Adipocyte (in vitro differentiated cells): ENCODE results near the gene TSSK2.
"Not testable (repeated sequence)": the region's sequence is repeated elsewhere in the genome, so short reads cannot be mapped to it uniquely, and the experiment has no call there.

ENCODE experiments used
- DNase-seq: peaks from one replicate; pipeline ENCODE4 v3.0.0-alpha.2; 2015; ENCODE audit warnings: low read depth
- H3K27me3 ChIP-seq: replicated peaks from 2 replicates; pipeline ENCODE4 v1.7.0; 2013; ENCODE audit warnings: mild to moderate bottlenecking, low read length, moderate library complexity; ENCODE audit not compliant: control insufficient read depth, insufficient read depth
- H3K36me3 ChIP-seq: 2 replicates; pipeline ENCODE4 v1.7.0; 2013; ENCODE audit warnings: low read length, mild to moderate bottlenecking, moderate library complexity; ENCODE audit not compliant: control insufficient read depth, insufficient read depth, severe bottlenecking
- H3K4me1 ChIP-seq: 2 replicates; pipeline ENCODE4 v1.7.0; 2013; ENCODE audit warnings: mild to moderate bottlenecking, low read length, moderate library complexity; ENCODE audit not compliant: control insufficient read depth, insufficient read depth
- H3K4me3 ChIP-seq: 2 replicates; pipeline ENCODE4 v1.7.0; 2013; ENCODE audit warnings: mild to moderate bottlenecking, low read length, moderate library complexity
- H3K9ac ChIP-seq: 2 replicates; pipeline ENCODE4 v1.7.0; 2013; ENCODE audit warnings: mild to moderate bottlenecking, low read length, moderate library complexity
- H3K9me3 ChIP-seq: 2 replicates; pipeline ENCODE4 v1.7.0; 2013; ENCODE audit warnings: mild to moderate bottlenecking, low read length, moderate library complexity; ENCODE audit not compliant: control insufficient read depth

The TSSK2 gene

DNA sequence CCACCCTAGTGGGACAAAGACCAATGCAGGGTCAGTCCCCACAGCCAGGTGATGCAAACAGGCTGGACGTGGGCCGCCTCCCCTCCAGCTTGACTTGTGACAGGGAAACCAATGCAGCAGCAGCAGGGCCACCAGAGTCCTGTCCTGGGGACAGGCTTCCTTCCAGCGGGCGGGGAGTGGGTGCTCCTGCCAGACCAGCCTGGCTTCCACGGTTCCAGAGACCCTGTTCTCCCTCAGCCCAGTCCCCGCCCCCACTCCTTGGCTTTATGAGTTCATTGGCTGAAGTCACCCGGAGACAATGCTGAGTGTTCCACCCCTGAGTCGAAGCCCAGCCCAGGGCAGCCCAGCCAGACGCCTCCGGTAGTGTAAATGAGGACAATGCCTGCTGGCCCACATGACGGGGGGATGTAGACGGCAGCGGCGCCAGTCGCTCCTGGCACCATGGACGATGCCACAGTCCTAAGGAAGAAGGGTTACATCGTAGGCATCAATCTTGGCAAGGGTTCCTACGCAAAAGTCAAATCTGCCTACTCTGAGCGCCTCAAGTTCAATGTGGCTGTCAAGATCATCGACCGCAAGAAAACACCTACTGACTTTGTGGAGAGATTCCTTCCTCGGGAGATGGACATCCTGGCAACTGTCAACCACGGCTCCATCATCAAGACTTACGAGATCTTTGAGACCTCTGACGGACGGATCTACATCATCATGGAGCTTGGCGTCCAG lies at the start of gene TSSK2:
TSS of gene TSSK2 (plus strand) at position 350 of the 726 bp plus-strand sequence. CDS start at position 442, 92 bp downstream.
- Histone ChIP-seq H3K9me3 (no peaks in the 10 kb centered on the region), H3K27me3 (peaks cover 10% of the 10 kb centered on the region), H3K4me3 (no peak within 1 kb of the TSS)

DNA sequence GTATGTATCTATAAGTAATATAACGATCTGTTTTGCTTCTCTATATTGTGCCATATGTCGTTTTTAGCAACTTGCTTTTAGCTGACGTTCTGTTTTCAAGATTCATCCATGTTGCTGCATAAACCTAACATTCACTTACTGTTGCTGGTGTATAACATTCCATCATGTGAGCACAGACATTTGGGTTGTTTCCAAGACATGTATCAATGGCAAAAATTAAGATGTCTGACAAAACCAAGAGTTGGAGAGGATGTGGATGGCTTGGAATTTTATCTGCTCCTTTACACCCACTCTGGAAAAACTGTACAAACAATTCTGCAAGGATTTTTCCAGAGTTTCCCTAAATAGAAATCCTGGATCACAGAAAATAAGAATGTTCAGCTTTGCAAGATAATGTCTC lies 49.8 kb upstream of the TSSK2 start:
- Histone ChIP-seq H3K4me3 (no peak overlapping the region), H3K36me3 (peaks cover 29% of the 10 kb centered on the region), H3K9me3 (no peaks in the 10 kb centered on the region), H3K9ac (no peak overlapping the region), H3K27me3 (no peaks in the 10 kb centered on the region), H3K4me1 (peaks cover 12% of the 10 kb centered on the region)
- DNase-seq, result no peak

More for the DNA sequence above, at the start of gene TSSK2:
- Histone ChIP-seq H3K4me1 (no peaks in the 10 kb centered on the region), H3K9ac (no peak within 1 kb of the TSS), H3K36me3 (peaks cover 30% of the 10 kb centered on the region)
- no peak for DNase-seq

DNA sequence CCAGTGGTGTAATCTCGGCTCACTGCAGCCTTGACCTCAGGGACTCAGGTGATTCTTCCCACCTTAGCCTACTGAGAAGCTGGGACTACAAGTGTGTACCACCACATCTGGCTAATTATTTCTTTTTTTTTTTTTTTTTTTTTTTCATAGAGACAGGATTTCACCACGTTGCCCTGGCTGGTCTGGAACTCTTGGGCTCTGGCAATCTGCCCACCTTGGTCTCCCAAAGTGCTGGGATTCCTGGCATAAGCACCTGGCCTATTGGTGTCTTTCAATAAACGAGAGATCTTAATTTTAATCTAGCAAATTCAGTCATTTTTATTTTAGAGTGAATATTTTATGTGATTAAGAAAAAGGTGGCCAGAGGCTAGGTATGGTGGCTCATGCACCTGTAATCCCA lies 49.0 kb upstream of the TSSK2 start:
- no peak for DNase-seq
- Histone ChIP-seq H3K9me3 (no peaks in the 10 kb centered on the region), H3K9ac (no peak overlapping the region), H3K4me1 (peaks cover 19% of the 10 kb centered on the region), H3K36me3 (peaks cover 33% of the 10 kb centered on the region), H3K4me3 (no peak overlapping the region), H3K27me3 (no peaks in the 10 kb centered on the region)

DNA sequence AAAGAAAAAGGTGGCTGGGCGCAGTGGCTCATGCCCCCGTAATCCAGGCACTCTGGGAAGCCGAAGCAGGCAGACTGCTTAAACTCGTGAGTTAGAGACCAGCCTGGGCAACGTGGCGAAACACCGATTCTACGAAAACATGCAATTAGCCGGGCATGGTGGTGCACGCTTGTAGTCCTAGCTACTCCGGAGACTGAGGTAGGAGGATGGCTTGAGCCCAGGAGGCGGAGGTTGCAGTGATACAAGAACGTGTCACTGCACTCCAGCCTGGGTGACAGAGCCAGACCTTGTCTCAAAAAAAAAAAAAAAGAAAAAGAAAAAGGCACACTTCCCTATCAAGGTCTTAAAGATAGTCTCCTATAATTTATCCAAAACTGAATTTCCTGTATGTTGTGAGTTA lies 48.3 kb upstream of the TSSK2 start:
- H3K4me3 ChIP-seq, result no peak overlapping the region
- no peaks in the 10 kb centered on the region for H3K9me3 ChIP-seq
- H3K36me3 ChIP-seq, result peaks cover 33% of the 10 kb centered on the region
- no peak overlapping the region for H3K9ac ChIP-seq
- DNase-seq, result no peak
- H3K27me3 ChIP-seq, result no peaks in the 10 kb centered on the region
- peaks cover 21% of the 10 kb centered on the region for H3K4me1 ChIP-seq

DNA sequence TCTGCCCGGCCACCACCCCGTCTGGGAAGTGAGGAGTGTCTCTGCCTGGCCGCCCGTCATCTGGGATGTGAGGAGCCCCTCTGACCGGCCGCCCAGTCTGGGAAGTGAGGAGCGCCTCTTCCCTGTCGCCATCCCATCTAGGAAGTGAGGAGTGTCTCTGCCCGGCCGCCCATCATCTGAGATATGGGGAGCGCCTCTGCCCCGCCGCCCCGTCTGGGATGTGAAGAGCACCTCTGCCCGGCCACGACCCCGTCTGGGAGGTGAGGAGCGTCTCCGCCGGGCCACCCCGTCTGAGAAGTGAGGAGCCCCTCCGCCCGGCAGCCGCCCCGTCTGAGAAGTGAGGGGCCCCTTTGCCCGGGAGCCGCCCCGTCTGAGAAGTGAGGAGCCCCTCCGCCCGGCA lies 47.0 kb upstream of the TSSK2 start:
- not testable (repeated sequence) for H3K27me3 ChIP-seq, DNase-seq, H3K4me3 ChIP-seq, H3K9ac ChIP-seq, H3K9me3 ChIP-seq
- Histone ChIP-seq H3K4me1 (peaks cover 21% of the 10 kb centered on the region), H3K36me3 (peaks cover 39% of the 10 kb centered on the region)

DNA sequence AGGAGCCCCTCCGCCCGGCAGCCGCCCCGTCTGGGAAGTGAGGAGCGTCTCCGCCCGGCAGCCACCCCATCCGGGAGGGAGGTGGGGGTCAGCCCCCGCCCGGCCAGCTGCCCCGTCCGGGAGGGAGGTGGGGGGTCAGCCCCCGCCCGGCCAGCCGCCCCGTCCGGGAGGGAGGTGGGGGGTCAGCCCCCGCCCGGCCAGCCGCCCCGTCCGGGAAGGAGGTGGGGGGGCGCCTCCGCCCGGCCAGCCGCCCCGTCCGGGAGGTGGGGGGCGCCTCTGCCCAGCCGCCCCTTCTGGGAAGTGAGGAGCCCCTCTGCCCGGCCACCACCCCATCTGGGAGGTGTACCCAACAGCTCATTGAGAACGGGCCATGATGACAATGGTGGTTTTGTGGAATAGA lies 46.5 kb upstream of the TSSK2 start:
- Histone ChIP-seq H3K36me3 (peaks cover 35% of the 10 kb centered on the region), H3K4me1 (peaks cover 21% of the 10 kb centered on the region)
- not testable (repeated sequence) for H3K9me3 ChIP-seq, H3K9ac ChIP-seq, DNase-seq, H3K27me3 ChIP-seq, H3K4me3 ChIP-seq

DNA sequence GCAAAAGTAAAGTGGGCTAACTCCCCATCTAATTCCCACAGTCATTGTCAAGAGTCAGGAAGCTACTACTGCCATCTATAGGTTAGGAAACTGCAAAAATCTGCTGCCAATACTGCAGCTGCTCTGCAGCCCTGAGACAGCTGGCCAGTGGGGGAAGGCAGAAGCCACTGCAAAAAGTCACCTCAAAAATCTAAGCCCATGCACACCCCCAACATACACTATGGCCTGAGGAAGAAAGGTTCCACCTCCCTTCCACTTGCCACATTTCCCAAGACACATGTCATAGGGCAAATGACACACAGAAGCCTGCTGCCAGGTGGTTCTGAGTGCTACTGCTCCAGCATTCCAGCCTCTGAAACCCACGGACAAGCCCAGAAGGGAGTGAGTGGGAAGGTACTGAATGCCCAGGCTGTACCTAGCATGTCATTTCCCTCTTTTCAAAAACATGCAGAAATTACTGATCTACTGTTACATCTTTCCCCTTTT lies 45.8 kb upstream of the TSSK2 start:
- Histone ChIP-seq H3K9ac (no peak overlapping the region), H3K27me3 (no peaks in the 10 kb centered on the region), H3K9me3 (no peaks in the 10 kb centered on the region), H3K4me3 (no peak overlapping the region), H3K4me1 (peaks cover 21% of the 10 kb centered on the region), H3K36me3 (peaks cover 29% of the 10 kb centered on the region)
- peak; percentile 55 for DNase-seq

DNA sequence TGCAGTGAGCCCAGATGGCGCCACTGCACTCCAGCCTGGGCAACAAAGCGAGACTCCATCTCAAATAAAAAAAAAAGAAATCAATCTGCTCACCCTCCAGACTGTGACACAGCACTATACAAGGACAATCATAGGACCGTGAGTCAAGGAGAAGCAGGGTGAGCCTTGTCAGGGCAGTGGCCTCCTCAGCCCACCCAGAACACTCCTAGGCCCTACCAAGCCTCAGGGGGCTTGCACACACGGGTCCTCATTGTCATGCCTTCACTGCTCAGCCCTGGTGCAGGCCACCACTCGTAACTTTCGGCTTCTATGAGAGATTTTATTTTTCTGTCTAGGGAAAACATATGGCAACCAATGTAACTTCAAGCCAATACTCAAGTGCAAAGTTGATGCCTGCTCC lies 44.7 kb upstream of the TSSK2 start:
- H3K9ac ChIP-seq, result no peak overlapping the region
- no peaks in the 10 kb centered on the region for H3K27me3 ChIP-seq
- H3K36me3 ChIP-seq, result peaks cover 18% of the 10 kb centered on the region
- no peak for DNase-seq
- peaks cover 21% of the 10 kb centered on the region for H3K4me1 ChIP-seq
- no peaks in the 10 kb centered on the region for H3K9me3 ChIP-seq
- H3K4me3 ChIP-seq, result no peak overlapping the region

DNA sequence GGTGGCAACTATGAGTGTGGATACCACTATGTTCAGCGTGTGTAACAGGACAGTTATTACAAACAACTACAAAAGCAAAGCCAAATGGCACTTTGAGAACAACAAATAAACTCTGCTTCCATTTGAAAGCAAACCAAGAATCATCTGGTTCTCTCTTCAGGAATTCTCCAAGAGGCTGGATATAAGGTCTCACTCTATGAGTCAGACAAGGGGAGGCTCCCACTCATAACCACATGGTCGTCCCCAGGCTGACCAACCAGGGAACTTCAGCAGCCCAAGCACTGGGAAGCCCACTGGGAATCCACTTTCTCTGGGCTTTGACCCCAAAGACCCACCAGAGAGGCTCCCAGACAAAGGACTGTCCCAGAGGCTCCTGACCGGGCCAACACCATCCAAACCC lies 44.2 kb upstream of the TSSK2 start:
- Histone ChIP-seq H3K4me1 (peaks cover 21% of the 10 kb centered on the region), H3K9me3 (no peaks in the 10 kb centered on the region), H3K4me3 (no peak overlapping the region), H3K27me3 (no peaks in the 10 kb centered on the region), H3K36me3 (peaks cover 18% of the 10 kb centered on the region), H3K9ac (no peak overlapping the region)
- DNase-seq, result peak; percentile 31

DNA sequence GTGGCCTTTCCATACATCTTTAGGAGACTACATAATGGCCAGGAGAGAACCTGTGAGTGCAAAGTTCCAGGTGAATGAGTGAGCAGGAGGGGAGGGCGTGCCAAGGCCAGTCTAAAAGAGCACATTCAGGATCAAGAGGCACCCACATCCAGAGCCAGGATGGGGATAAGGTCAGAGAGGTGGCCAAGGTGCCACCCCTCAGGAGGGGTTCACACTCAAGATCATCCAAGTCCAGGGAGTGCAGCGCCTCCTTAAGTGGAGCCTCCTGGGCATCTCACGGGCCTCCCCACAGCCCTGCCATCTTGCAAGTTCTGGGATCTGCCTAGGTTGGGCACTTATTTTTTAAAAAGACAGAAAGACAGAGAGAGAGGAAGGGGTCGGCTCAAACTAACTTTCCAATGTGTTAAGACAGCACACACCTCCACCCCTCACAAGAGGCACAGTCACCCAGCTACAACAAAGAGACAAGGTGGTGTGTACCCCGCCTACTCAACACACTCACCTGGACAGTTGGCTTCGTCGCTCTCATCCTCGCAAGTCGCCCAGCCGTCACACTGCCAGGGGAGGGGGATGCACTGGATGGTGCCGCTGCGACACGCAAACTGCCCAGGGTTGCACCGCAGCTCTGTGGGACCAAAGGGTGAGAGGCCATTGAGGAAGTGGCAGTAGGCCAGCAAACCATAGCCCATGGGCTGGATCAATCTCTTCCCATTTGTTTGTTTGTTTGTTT lies 42.1 kb upstream of the TSSK2 start:
- H3K4me1 ChIP-seq, result peaks cover 21% of the 10 kb centered on the region
- no peak overlapping the region for H3K4me3 ChIP-seq
- H3K9ac ChIP-seq, result no peak overlapping the region
- H3K36me3 ChIP-seq, result peaks cover 18% of the 10 kb centered on the region
- H3K27me3 ChIP-seq, result no peaks in the 10 kb centered on the region
- H3K9me3 ChIP-seq, result no peaks in the 10 kb centered on the region
- no peak for DNase-seq

DNA sequence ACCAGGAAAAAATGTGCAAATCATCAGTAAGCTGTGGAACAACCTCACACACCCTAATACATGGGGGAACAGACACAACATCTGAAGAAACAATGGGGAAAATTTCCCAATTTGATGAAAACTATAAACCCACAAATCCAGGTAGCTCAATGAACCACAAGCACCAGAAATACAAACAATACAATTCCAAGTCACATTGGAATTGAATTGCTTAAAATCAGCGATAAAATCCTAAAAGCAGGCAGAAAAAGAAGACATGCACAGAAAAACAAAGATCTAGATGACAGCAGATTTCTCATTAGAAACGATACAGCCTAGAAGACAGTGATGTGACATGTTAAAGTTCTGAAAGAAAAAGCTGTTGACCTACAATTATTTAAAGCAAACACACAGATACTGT lies 40.9 kb upstream of the TSSK2 start:
- Histone ChIP-seq H3K27me3 (no peaks in the 10 kb centered on the region), H3K9me3 (no peaks in the 10 kb centered on the region), H3K4me1 (peaks cover 18% of the 10 kb centered on the region), H3K36me3 (peaks cover 18% of the 10 kb centered on the region), H3K9ac (no peak overlapping the region), H3K4me3 (no peak overlapping the region)
- DNase-seq, result no peak
